Measurements from ENCODE around the gene RALGPS1. TPM values are rescaled to one million over a fixed set of nuclear protein-coding genes. Genes with fewer than 3 reads are reported as not detected.

RALGPS1 gene
- total RNA-seq, 1 experiment from 2014 or later = 18.6 TPM

DNA sequence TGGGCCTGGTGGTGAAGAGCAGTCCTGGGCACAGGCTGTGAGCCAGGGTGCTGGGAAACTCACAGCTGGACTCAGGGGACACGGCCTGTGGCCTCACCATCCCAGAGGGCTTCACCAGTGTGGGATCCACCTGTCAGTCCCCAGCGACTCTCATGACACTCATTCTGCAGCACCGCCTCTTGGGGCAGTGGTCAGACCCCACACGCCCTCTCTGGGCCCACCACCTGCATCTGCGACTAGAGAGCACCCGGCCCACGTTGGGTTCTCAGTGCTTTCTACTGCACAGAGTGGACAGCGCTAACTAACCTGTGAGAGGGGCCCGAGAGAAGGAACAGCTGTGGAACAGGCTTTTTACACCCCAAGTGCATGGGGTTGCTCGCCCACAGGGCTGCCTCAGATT is 304.2 kb downstream of the RALGPS1 start:
- Histone ChIP-seq H3K9me3 (ENCODE audit: control insufficient read depth, low read depth, low read length) (no peaks in the 10 kb centered on the region), H3K4me1 (ENCODE audit: insufficient read depth, low read length) (no peaks in the 10 kb centered on the region), H2BK20ac (ENCODE audit: low read depth, low read length, poor library complexity, severe bottlenecking) (no peak overlapping the region), H2AFZ (ENCODE audit: low read length) (no peak overlapping the region), H3K14ac (ENCODE audit: insufficient read depth, low read length) (no peak overlapping the region), H4K8ac (replicated peaks; ENCODE audit: insufficient read length, low read depth, low read length) (no peak overlapping the region), H3T11ph (ENCODE audit: low read length) (no peak overlapping the region), H3K79me1 (ENCODE audit: insufficient read depth, low read depth, low read length, poor library complexity, severe bottlenecking) (no peaks in the 10 kb centered on the region), H4K91ac (ENCODE audit: insufficient read length, low read depth, low read length) (no peak overlapping the region), H3K18ac (ENCODE audit: insufficient read length, low read depth, low read length) (no peak overlapping the region), H3K56ac (ENCODE audit: insufficient read length, low read depth, low read length) (no peak overlapping the region), H2AK5ac (ENCODE audit: insufficient read length, low read length) (no peak overlapping the region), H2BK12ac (ENCODE audit: insufficient read length, low read depth, low read length) (no peak overlapping the region), H3K23me2 (ENCODE audit: insufficient read length, low read depth, low read length, poor library complexity, severe bottlenecking) (peaks cover 3% of the 10 kb centered on the region), H3K79me2 (ENCODE audit: insufficient read depth, low read length) (no peaks in the 10 kb centered on the region), H2BK5ac (ENCODE audit: insufficient read length, low read length) (no peak overlapping the region), H3K27ac (ENCODE audit: insufficient read length, low read depth, low read length) (no peak overlapping the region), H3K27me3 (ENCODE audit: insufficient read depth, low read length) (no peaks in the 10 kb centered on the region), H2BK120ac (ENCODE audit: low read depth, low read length, poor library complexity, severe bottlenecking) (no peak overlapping the region), H3K23ac (ENCODE audit: insufficient read length, low read depth, low read length) (no peak overlapping the region), H4K5ac (ENCODE audit: insufficient read length, low read depth, low read length) (no peak overlapping the region), H3K9ac (ENCODE audit: extremely low read depth, insufficient read length, low read length) (no peak overlapping the region), H3K4me2 (ENCODE audit: insufficient read depth, insufficient read length, low read length) (no peak overlapping the region), H3K4ac (ENCODE audit: low read depth, low read length) (no peak overlapping the region), H2BK15ac (ENCODE audit: low read depth, low read length) (no peak overlapping the region), H4K20me1 (ENCODE audit: control insufficient read depth, insufficient read depth, insufficient read length) (no peaks in the 10 kb centered on the region)
- Mint-ChIP-seq H3K4me1 (peaks cover 13 to 14% of the 10 kb centered on the region in 2 experiments), H3K27me3 (ENCODE audit: low read depth) (peaks cover 22% of the 10 kb centered on the region), H3K36me3 (ENCODE audit: insufficient read depth in 1 of 3, low read depth in 3 of 3) (no peaks in the 10 kb centered on the region; a peak in 1 of 7 replicates), H3K27ac (no peak overlapping the region), H3K9me3 (no peaks in the 10 kb centered on the region), H3K4me3 (no peak overlapping the region)
- no CpG with 5 or more reads among the region's 10 CpGs for WGBS (ENCODE audit: extremely low coverage, insufficient read length, low lambda C conversion rate)
- DNase-seq = no peak
- TF ChIP-seq, protein P1, sequence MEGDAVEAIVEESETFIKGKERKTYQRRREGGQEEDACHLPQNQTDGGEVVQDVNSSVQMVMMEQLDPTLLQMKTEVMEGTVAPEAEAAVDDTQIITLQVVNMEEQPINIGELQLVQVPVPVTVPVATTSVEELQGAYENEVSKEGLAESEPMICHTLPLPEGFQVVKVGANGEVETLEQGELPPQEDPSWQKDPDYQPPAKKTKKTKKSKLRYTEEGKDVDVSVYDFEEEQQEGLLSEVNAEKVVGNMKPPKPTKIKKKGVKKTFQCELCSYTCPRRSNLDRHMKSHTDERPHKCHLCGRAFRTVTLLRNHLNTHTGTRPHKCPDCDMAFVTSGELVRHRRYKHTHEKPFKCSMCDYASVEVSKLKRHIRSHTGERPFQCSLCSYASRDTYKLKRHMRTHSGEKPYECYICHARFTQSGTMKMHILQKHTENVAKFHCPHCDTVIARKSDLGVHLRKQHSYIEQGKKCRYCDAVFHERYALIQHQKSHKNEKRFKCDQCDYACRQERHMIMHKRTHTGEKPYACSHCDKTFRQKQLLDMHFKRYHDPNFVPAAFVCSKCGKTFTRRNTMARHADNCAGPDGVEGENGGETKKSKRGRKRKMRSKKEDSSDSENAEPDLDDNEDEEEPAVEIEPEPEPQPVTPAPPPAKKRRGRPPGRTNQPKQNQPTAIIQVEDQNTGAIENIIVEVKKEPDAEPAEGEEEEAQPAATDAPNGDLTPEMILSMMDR (conservative IDR thresholded peaks at IDR 0.05) = no peak

Data from H9 (cell line).